Activated T-cell treated with anti-CD3 and anti-CD28 coated beads for 4 hours (primary cell): Measurements from ENCODE around the gene DGCR6L.
A peak's percentile ranks its signal among the peaks of the same experiment; 100 is the strongest.
"Not testable (repeated sequence)": the region's sequence is repeated elsewhere in the genome, so short reads cannot be mapped to it uniquely, and the experiment has no call there.

ENCODE experiments used
- DNase-seq: peaks from one replicate; pipeline ENCODE4 v3.0.0-alpha.2; 2020

Gene DGCR6L

DNA sequence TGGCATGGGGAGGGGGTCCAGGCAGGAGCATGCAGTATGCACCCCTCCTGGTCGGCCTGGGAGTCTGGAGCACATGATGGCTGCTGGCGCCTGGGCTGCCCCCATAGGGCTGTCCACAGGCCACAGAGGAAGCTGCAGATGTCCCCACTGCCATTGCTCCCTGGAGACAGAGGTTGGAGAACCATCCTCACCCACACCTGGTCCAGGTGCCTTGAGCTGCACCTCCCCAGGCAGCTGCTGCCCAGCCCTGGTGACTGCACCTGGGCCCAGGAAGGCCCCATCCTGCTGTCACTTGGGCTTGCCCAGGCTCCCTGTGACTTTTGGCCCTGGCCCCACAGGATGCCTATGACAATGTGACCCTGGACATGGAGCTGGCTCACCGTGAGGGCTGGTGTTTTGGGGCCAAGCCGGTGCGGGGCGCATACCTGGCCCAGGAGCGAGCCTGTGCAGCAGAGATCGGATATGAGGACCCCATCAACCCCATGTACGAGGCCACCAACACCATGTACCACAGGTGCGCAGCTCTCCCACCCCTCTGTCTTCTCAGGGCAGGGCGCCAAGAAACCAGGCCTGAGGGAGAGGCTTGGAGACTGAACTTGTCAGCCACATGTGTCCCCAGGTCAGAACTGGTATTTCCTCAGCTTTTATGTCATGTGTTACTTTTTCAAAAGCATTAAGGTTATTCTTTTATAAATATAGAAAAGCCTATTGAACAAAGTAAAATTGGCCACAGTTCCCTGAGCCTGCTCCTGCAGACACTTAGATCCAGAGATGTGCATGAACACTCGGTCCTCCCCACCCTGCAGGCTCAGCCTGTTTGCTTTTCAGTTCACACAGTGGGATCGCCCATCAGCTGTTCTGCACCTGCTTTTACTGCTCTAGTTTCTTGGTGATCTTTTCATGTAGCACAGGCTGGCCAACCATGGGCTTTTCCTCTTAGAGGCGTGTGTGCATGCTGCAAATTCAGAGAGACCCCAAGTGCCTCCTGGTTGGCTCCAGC lies 12.1 kb downstream of the DGCR6L start:
- not testable (repeated sequence) for DNase-seq

DNA sequence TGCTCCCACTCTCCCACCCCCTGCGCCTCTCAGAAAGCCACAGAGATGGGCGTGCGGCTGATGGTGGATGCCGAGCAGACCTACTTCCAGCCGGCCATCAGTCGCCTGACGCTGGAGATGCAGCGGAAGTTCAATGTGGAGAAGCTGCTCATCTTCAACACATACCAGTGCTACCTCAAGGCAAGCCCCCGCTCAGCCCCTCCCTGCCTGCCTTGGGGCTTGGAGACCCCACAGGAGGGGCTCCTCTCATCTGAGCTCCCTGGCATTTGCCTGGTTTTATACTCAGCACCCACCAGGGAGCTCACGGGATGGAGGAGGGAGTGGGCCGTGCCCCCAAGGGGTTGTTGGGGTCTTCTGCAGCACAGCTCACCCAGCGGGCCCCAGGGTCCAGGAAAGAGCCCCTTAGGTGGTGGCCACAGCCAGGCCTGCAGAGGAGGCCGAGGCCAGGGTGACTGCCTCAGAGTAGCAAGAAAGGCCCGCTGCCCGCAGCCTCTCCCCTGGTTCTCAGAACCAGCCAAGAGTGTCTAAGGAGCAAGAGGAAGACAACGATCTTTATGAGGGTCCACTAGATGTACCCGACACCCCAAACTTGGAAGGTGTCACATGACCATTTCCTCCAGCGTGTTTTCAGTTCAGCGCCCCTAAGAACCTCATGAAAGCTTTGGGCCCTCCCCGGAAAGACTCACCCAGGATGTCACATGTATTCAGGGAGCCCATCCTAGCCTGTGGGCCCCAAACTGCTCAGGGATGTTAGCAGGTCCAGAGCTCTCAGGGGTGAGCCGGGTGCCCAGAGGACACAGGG lies 13.0 kb downstream of the DGCR6L start:
- DNase-seq, result not testable (repeated sequence)

DNA sequence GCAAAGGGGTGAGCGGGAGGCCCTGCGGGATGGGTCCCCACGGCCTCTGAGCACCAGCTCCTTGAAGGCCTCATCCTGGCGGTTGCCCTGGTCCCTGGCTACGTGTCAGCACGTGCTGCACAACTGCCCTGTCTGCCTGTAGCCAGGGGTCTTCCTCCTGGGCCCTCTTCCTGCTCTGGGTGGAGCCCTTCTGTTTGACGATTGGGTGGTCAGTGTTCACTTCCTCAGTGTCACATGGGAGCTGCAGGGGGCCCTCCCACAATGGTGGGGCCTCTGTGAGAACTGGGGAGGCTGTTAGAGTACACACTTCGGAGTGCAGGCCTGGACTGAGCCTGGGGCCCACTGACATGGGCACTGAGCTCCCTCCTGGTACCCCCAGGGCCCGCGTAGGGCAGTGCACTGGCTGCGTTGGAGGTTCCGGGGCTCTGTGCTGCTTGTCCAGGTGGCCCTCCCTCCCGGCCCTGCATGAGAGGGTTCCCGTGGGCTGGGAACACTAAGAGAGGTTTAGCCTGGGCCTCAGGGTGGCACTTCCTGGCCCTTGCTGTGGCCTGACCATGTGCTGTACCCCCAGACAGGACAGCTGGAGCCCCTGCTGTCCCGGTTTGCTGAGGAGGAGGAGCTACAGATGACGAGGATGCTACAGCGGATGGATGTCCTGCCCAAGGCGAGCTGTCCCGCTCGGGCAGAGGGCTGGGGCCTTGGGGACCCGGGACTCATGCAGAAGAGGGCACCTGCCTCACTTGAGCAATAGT lies 13.8 kb downstream of the DGCR6L start:
- DNase-seq, result no peak

DNA sequence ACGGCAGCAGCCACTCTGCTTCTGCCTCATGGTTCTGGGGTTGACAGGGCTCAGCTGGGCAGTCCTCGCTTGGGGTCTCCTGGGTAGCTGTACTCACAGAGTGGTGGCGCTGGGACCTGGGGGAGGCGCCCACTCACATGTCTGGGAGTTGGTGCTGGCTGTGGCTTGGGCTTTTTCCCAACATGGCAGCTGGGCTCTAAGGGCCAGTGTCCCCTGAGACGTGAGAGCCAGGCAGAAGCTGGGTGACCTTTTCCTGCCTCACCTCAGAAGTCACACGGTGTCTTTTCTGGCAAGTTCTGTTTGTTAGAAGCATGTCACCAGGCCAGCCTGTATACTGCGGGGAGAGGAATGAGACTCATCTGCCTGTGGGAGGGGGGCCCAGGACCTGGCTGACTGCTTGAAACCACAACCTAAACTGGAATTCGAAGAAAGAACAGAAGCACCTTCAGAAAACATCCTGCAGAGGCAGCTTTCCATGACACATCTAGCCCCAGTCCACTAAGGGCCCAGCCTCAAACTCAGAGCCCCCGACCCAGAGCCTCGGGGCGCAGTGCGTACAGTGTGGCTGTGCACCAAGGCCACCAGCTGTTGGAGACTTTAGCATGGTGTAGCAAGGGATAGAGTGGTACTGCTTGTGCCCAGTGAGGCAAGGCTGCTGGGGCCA lies 14.5 kb downstream of the DGCR6L start:
- not testable (repeated sequence) for DNase-seq

DNA sequence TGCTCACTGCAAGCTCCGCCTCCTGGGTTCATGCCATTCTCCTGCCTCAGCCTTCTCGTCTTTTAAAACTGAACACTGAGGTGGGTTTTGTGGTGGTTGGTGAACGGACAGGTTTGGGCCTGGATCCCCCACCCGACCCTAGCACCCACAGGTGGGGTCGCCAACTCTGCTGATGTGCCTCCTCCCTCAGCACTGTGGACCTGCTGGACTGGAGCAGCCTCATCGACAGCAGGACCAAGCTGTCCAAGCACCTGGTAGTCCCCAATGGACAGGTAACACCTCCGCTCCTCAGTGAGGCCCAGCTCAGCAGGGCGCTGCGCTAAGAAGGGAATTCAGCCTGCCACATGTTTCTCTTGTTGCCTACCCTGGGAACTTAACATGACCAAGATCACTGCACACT lies 15.2 kb downstream of the DGCR6L start:
- no peak for DNase-seq

DNA sequence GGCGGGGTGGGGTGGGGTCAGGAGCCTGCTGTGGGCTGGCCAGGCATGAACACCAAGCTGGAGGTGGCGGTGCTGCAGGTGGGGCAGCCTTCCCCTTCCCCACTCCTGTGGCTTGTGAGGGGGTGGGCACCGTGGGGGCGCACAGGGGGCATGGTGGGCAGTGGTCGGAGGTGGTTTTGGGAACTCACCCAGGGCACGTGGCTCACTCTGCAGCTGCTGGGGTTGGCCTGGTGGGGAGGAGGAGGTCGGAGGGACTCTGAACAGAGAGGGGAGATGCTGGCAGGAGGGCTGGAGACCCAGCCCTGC lies 16.7 kb downstream of the DGCR6L start:
- DNase-seq, result not testable (repeated sequence)

DNA sequence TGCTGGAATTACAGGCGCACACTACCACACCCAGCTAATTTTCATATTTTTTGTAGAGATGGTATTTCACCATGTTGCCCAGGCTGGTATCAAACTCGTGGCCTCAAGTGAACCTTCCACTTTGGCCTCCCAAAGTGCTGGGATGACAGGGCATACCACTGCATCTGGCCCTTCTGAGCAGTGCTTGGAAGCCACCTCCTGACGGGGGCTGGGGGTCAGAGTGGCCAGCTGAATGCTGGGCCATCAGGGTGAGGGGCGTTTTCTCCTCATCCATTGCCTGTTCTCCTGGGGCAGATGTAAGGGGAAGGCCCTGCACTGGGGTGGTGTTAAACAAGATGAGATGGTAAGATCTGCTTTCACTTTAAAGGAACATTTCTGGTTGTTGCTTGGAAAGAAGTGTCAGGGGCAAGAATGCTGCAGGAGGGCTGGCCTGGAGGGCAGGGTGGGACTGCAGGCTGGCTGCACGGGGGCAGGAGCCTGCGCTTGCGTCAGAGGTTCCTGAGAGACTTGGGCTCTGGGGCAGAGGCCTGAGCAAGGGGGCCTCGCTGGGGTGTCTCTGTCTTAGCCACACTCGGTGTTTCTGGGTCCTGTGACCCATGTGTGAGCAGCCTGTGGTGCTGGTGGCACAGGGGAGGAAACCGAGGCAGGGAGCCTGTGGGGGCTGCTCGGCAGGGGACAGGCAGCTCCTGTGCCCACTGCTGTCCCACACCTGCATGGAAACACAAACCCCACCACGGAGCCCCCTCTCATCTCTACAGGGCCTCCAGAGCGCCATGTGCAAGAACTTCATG lies 17.2 kb downstream of the DGCR6L start:
- no peak for DNase-seq

DNA sequence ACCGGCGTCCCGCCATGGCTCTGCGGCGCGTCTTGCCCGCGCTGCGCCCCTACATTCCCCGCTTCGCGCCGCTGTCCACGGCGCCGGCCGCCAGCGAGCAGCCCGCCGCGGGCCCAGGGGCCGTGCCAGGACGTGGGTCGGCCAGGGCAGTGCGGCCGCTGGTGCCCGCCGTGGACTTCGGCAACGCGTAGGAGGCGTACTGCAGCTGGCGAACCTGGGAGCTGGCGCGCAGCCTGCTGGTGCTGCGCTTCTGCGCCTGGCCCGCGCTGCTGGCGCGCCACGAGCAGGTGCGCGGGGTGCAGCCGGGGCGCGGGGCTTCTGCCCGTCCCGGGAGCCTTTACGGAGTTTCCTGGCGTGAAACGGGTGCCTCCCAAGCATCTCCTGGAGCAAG lies 20.1 kb downstream of the DGCR6L start:
- DNase-seq, result no peak

DNA sequence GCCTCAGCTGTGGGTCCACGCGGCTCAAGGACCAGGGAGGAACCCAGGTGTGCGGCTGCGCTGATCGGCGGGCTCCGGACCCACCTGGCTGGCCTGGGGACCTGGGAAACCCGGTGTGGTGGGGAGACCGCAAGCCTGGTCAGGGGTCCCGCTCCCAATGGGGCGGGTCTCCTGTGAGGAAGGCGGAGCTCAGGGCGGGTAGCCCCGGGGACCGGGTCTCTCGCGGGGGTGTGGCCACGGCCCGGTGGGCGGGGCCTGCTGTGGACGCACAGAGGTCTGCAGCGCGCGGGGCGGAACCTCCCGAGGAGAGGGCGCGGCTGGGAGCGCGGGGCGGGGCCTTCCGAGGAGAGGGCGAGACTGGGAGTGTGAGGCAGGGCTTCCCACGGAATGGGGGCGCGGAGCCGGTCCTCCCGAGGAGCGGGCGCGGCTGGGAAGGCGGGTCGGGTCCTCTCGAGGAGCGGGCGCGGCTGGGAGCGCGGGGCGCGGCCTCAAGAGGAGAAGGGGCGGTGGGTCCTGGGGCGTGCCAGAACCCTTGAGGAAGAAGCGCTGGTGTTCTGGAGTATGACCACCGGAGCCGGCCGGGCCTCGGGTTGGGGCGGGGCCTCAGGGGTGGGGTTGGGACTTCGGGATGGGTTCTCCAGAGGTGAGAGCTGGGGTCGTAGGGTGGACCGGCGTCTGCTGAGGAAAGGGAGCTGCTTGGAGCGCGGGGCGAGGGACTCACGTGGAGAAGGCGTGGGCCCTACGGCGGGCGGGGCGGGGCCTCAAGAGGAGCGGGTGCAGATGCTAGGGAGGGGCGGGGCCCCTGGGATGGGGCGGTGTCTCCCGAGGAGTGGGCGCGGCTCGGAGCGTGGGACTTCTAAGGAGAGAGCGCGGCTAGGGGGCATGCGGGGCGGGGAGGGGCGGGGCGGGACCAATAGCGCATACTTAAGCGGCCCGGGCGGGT lies 20.8 kb downstream of the DGCR6L start:
- peak; percentile 94 for DNase-seq

DNA sequence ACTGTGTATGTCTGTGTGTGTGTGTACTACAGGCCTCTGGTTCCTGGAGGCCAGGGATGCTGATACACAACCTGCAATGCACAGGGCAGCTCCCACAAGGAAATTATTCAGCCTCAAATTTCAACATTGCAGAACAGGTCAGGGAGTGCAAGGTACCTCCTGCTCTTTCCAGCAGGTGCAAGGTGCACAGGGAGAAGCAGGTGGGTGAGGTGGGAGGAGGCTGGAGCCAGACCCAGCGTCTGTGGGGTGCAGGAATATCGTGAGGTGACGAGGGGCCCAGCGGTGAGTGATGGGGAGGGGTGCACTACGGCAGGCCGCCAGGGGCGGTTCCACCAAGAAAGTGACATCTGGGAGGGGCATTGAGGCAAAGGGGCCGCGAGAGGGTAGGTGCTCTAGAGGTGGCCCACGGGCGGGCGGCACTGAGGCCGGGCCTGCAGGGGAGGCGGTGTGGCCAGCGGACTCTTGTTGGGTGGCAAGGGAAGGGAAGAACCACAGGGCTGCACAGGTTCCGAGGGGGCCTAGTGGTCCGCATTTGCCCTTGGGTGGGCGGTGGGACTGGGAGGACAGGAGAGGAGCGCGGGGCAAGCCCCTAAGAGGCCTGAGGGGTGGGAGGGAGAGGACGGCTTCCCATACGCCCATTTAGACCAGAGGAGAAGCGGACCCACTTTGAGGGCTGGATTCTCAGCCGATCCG lies 21.6 kb downstream of the DGCR6L start:
- no peak for DNase-seq

DNA sequence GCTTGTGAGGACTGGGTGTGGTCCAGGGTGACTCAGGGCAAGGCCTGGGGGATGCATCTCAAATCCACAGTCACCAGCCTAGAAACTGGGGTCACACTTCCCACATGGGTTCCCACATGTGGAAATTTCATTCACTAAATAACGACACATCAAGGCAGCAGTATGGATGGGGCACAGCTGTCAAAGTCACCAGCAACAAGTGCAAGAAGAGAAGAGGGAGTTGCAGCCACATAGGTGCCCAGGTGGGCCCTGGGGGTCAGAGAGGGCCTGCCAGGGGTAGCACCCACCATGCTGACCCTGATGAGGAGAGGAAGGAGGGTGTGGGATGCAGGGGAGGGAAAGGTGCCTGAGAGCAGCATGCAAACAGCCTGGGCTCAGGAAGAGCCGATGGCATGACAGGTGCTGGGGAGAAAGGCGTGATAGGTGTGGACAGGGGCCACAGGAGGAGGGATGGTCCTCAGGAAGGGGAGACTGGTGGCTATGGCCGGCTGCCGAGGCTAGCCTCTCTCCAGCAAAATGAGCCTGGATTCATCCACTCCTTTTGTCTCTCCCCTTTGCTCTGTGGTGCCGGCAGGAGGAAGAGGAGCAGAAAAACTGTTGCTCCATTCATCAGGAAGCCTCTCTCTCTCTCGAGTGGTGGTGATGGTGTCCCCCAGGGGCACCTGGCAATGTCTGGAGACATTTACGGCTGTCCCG lies 22.3 kb downstream of the DGCR6L start:
- no peak for DNase-seq

DNA sequence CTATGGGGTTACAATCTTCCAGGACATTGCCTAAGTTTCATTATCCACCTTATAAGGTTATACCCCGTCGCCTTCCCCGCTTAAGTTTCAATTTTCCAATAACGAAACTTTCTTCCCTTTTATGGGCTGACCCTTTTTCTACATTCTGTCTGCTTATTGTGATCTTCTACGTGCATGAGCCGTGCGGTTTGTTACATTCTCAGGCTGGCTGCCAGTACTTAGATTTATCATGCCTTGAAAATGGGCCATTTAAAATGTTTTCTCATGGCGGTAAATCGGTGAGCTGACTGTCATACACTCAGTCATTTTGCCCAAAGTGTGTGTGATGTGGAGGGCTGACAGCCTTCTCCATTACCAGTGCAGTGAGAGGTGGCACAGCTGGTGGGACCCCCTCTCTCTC lies 23.3 kb downstream of the DGCR6L start:
- no peak for DNase-seq

DNA sequence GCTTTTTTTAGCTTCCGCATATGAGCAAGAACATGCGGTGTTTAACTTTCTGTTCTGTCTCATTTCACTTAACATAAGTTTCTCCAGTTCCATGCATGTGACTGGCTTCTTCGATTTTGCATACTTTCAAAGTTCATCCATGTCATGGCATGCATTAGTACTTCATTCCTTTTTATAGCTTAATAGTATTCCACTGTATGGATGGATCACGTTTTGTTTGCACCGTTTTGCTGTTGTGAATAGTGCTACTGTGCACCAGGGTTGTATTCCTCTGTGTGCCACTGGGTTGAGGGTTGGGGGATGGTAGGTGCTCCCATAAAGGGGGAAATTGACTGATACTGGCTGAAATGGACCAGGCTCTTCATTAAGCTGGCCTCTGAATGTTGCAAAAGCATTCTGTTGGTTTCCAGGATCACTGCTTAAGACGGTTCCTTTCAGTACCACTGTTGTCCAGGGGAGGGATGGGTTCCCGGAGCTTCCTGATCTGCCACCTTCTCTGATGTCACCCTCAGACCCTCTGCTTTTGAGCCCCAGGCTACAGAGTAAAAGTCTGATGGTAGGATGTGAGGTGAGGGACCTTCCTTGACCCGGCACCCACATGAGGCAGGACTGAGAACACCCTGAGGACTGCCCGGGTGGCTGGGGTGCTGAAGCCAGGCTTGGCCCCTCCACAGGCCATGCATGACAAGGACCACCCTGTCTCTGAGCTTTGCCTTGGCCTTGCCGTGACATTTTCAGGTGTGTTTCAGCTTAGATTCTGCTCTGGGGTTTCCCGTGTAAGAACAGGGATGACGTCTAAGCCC lies 24.4 kb downstream of the DGCR6L start:
- no peak for DNase-seq

DNA sequence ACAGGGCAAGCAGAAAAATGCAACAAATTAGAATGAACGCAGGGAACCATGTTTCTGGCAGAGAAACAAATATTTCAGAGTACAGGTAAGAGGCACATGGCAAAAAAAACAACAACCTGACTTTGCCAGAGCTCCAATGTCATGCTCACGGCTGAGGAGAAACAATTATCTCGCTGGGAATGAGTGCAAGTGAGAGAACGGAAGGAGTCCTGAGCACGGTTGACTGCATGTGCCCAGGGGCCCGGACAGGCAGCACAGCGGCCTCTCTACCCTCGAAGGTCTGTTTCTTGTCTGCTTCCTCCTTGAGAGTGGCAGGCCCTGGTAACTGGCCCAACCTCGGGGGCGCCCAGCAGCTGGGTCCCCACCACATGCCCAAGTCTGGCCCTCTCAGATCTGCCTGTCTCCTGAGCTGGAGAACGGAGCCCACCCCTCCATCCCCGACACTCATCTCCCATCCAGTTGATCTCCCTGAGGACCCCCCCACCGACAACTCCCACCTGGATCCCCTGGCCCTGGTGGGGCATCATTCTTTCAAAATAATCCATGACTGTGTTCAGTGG lies 27.1 kb downstream of the DGCR6L start:
- DNase-seq, result no peak

DNA sequence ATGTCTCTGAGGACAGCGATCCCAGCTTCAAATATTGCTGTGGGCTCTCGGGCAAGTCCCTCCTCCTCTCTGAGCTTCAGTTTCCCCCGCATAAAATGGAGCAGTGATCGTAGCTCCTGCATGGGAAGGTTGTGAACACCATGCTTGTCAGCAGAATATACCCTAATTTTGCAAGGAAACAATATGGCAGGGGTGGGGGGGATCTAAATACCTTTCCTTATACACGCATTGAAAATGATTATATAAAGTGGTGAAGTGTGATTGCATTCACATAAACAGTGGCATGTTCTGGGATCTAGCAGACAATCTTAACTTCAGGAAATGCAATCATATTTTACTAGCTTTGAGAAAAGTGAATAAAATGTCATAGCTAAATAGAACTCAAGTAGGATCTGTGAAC lies 27.8 kb downstream of the DGCR6L start:
- DNase-seq, result no peak

DNA sequence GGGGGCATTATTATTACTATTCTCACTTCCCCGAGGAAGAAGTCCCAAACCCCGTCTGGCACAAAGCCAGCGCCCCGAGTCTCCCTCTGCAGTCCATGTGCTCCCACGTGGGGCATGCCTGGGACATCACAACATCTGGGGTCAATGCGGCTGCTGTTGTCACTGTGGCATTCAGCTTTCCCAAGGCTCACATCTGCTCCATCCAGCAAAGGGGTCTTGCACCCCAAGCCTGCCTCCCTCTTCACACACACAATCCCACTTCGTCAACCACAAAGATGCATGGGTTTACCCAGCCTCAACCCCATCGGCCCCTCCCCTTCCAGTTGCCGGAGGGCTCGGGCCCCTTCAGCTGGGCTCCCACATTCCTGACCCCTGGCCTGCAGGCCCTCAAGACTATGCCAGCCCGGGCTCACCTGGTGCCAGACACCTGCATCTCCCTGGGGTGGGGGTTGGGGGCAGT lies 28.2 kb downstream of the DGCR6L start:
- DNase-seq, result no peak

DNA sequence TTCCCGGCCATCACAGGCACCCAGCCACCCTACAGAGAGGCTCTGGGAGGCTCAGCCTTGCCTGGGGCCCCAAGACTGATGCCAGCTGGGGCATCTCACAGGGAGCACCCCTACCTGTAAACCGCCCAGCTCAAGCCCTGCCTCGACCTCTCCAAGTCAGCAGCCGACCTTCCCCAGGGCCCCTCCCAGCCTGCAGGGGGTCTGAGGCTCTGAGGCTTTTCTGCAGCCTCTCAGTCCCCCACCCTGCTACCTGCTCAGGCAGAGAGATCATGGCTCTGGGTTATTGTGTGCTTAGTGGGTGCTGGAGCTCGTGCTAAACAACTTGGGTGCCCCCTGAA lies 28.6 kb downstream of the DGCR6L start:
- DNase-seq, result no peak

DNA sequence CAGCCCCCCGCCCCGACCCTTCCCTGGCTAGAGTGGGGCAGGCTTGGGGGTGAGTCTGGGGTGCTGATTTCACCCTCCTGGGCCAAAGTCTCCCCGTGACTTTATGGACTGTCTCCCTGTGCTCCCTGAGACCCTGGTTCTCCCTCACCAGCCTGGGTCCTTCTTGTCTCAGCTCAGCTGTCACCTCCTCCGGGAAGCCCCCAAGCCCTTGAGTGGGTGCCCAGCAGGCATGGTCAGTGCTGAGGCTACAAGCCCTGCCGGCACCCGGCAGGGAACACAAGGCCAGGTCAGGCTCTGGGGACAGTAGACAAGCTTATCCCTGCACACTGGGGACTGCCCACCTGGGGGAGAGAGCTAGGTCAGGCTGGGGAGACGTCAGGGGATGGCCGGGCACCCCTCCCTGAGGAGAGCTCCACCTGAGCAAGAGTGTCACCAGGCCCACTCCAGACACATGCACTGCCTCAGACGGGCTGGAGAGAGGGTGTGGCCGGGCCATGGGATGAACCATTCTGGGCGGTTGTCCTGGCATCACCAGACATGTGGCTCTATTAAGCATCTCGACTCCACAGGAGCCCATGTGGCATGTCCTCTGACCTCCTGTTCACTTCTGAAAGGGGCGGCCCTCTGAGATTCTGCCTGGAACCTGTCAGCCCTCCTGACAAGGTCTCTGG lies 29.1 kb downstream of the DGCR6L start:
- DNase-seq, result no peak
